HEK293 (cell line): ENCODE data around the gene PIK3R4.

ENCODE experiments used
- CTCF ChIA-PET: fragments of 350-600 bp; formaldehyde crosslinking; extraction: SDS; loops from one replicate; lab custom pipeline; 2021; ENCODE audit warnings: antibody characterized with exemption; lab: Yijun Ruan, JAX
- POLR2A ChIA-PET: fragments of 300-600 bp; formaldehyde crosslinking; extraction: SDS; loops from one replicate; lab custom pipeline; 2020; ENCODE audit warnings: antibody characterized with exemption, inconsistent platforms; lab: Yijun Ruan, JAX
- H3K27ac ChIP-seq: fragments of 200-500 bp; sonication (Bioruptor generic); 2 replicates; pipeline ENCODE4 v1.5.1; 2014; ENCODE audit warnings: low read depth, low read length, control low read depth, inconsistent platforms; ENCODE audit errors: extremely low read depth
- H3K36me3 ChIP-seq, 2 experiments: fragments of 200-500 bp in 1 of 2; sonication (Bioruptor generic) in 1 of 2; 1 replicate in 1 of 2; 2 replicates in 1 of 2; pipeline ENCODE4 v1.5.1; 2014 to 2017; ENCODE audit warnings: inconsistent platforms in 2 of 2, low read length in 2 of 2; ENCODE audit not compliant: control insufficient read depth in 2 of 2, insufficient read depth in 1 of 2
- H3K4me1 ChIP-seq: fragments of 200-500 bp; sonication (Bioruptor generic); 2 replicates; pipeline ENCODE4 v1.5.1; 2014; ENCODE audit warnings: mild to moderate bottlenecking, low read length, inconsistent platforms; ENCODE audit not compliant: control insufficient read depth, insufficient read depth
- H3K4me3 ChIP-seq: 2 replicates; pipeline ENCODE4 v1.5.1; 2011; ENCODE audit warnings: low read depth, mild to moderate bottlenecking, control low read depth, low read length, moderate library complexity
- H3K9me3 ChIP-seq: fragments of 200-500 bp; sonication (Bioruptor generic); 2 replicates; pipeline ENCODE4 v1.5.1; 2014; ENCODE audit warnings: low read depth, low read length, inconsistent platforms; ENCODE audit not compliant: control insufficient read depth, insufficient read depth
- FEZF1 ChIP-seq: fragments of 450-650 bp; formaldehyde crosslinking; IDR thresholded peaks from 2 replicates; pipeline ENCODE4 v1.5.1; 2016; ENCODE audit warnings: missing biosample characterization, missing genetic modification characterization
- GLIS1 ChIP-seq: fragments of 450-650 bp; formaldehyde crosslinking; IDR thresholded peaks from 2 replicates; pipeline ENCODE4 v1.5.1; 2016; ENCODE audit warnings: missing biosample characterization, missing genetic modification characterization
- GLIS2 ChIP-seq: fragments of 450-650 bp; formaldehyde crosslinking; IDR thresholded peaks from 2 replicates; pipeline ENCODE4 v1.5.1; 2016; ENCODE audit warnings: missing biosample characterization, missing genetic modification characterization
- KLF10 ChIP-seq: fragments of 450-650 bp; IDR thresholded peaks from 2 replicates; pipeline ENCODE4 v1.5.1; 2018; ENCODE audit warnings: missing biosample characterization, mild to moderate bottlenecking, missing genetic modification characterization
- KLF16 ChIP-seq: fragments of 450-650 bp; formaldehyde crosslinking; IDR thresholded peaks from 2 replicates; pipeline ENCODE4 v1.5.1; 2017; ENCODE audit warnings: missing biosample characterization, missing genetic modification characterization
- OVOL3 ChIP-seq: fragments of 450-650 bp; formaldehyde crosslinking; IDR thresholded peaks from 2 replicates; pipeline ENCODE4 v1.5.1; 2016; ENCODE audit warnings: missing biosample characterization, missing genetic modification characterization
- PRDM4 ChIP-seq: fragments of 450-650 bp; formaldehyde crosslinking; IDR thresholded peaks from 2 replicates; pipeline ENCODE4 v1.5.1; 2017; ENCODE audit warnings: missing biosample characterization, missing genetic modification characterization
- SCRT1 ChIP-seq: fragments of 450-650 bp; formaldehyde crosslinking; IDR thresholded peaks from 2 replicates; pipeline ENCODE4 v1.5.1; 2016; ENCODE audit warnings: missing biosample characterization, missing genetic modification characterization, borderline replicate concordance
- SCRT2 ChIP-seq: fragments of 450-650 bp; formaldehyde crosslinking; IDR thresholded peaks from 2 replicates; pipeline ENCODE4 v1.5.1; 2016; ENCODE audit warnings: missing biosample characterization, missing genetic modification characterization
- SP7 ChIP-seq: fragments of 450-650 bp; formaldehyde crosslinking; IDR thresholded peaks from 2 replicates; pipeline ENCODE4 v1.5.1; 2016; ENCODE audit warnings: missing biosample characterization, missing genetic modification characterization
- ZBTB1 ChIP-seq: fragments of 450-650 bp; formaldehyde crosslinking; IDR thresholded peaks from 2 replicates; pipeline ENCODE4 v1.5.1; 2016; ENCODE audit warnings: missing biosample characterization, missing genetic modification characterization
- ZBTB48 ChIP-seq: fragments of 450-650 bp; formaldehyde crosslinking; IDR thresholded peaks from 2 replicates; pipeline ENCODE4 v1.5.1; 2016; ENCODE audit warnings: missing biosample characterization, missing genetic modification characterization
- ZFP69B ChIP-seq: fragments of 450-650 bp; formaldehyde crosslinking; IDR thresholded peaks from 2 replicates; pipeline ENCODE4 v1.5.1; 2016; ENCODE audit warnings: missing biosample characterization, missing genetic modification characterization
- ZNF114 ChIP-seq: fragments of 450-650 bp; formaldehyde crosslinking; IDR thresholded peaks from 2 replicates; pipeline ENCODE4 v1.5.0; 2017; ENCODE audit warnings: missing biosample characterization, missing genetic modification characterization
- ZNF2 ChIP-seq: fragments of 450-650 bp; formaldehyde crosslinking; IDR thresholded peaks from 2 replicates; pipeline ENCODE4 v1.5.1; 2016; ENCODE audit warnings: missing biosample characterization, missing genetic modification characterization
- ZNF366 ChIP-seq: fragments of 450-650 bp; formaldehyde crosslinking; conservative IDR thresholded peaks from 2 replicates; pipeline ENCODE4 v1.5.1; 2016; ENCODE audit warnings: missing biosample characterization, missing genetic modification characterization
- ZNF394 ChIP-seq: fragments of 450-650 bp; formaldehyde crosslinking; IDR thresholded peaks from 2 replicates; pipeline ENCODE4 v1.5.1; 2016; ENCODE audit warnings: missing biosample characterization, missing genetic modification characterization, mild to moderate bottlenecking, moderate library complexity, borderline replicate concordance
- ZNF514 ChIP-seq: fragments of 450-650 bp; formaldehyde crosslinking; IDR thresholded peaks from 2 replicates; pipeline ENCODE4 v1.5.1; 2016; ENCODE audit warnings: missing biosample characterization, missing genetic modification characterization
- ZNF558 ChIP-seq: fragments of 450-650 bp; formaldehyde crosslinking; IDR thresholded peaks from 2 replicates; pipeline ENCODE4 v1.5.1; 2016; ENCODE audit warnings: missing biosample characterization, missing genetic modification characterization
- ZNF596 ChIP-seq: fragments of 450-650 bp; IDR thresholded peaks from 2 replicates; pipeline ENCODE4 v1.5.0; 2018; ENCODE audit warnings: missing biosample characterization, mild to moderate bottlenecking, missing genetic modification characterization, moderate library complexity
- ZNF629 ChIP-seq: fragments of 450-650 bp; formaldehyde crosslinking; IDR thresholded peaks from 2 replicates; pipeline ENCODE4 v1.5.1; 2017; ENCODE audit warnings: missing biosample characterization, missing genetic modification characterization
- ZNF654 ChIP-seq: fragments of 450-650 bp; formaldehyde crosslinking; IDR thresholded peaks from 2 replicates; pipeline ENCODE4 v1.5.1; 2016; ENCODE audit warnings: low read depth, missing biosample characterization, missing genetic modification characterization
- ZNF664 ChIP-seq: fragments of 450-650 bp; formaldehyde crosslinking; IDR thresholded peaks from 2 replicates; pipeline ENCODE4 v1.5.1; 2016; ENCODE audit warnings: missing biosample characterization, missing genetic modification characterization
- ZNF701 ChIP-seq: fragments of 450-650 bp; formaldehyde crosslinking; IDR thresholded peaks from 2 replicates; pipeline ENCODE4 v1.5.1; 2016; ENCODE audit warnings: missing biosample characterization, missing genetic modification characterization
- ZNF843 ChIP-seq: fragments of 450-650 bp; formaldehyde crosslinking; IDR thresholded peaks from 2 replicates; pipeline ENCODE4 v1.5.1; 2016; ENCODE audit warnings: missing biosample characterization, missing genetic modification characterization
- ZXDB ChIP-seq: fragments of 450-650 bp; formaldehyde crosslinking; IDR thresholded peaks from 2 replicates; pipeline ENCODE4 v1.5.1; 2016; ENCODE audit warnings: missing biosample characterization, missing genetic modification characterization
- TF ChIP-seq, protein P1 (sequence below): fragments of 450-650 bp; formaldehyde crosslinking; IDR thresholded peaks from 2 replicates; pipeline ENCODE4 v1.5.1; 2017; ENCODE audit warnings: missing biosample characterization, missing genetic modification characterization
- TF ChIP-seq, protein P2 (sequence below): fragments of 450-650 bp; formaldehyde crosslinking; IDR thresholded peaks from 2 replicates; pipeline ENCODE4 v1.5.1; 2016; ENCODE audit warnings: missing biosample characterization, missing genetic modification characterization
- TF ChIP-seq, protein P3 (sequence below): fragments of 450-650 bp; IDR thresholded peaks from 2 replicates; pipeline ENCODE4 v1.5.1; 2018; ENCODE audit warnings: missing biosample characterization, mild to moderate bottlenecking, missing genetic modification characterization

PIK3R4 gene

GRCh38 chr3:130663092-130663491 lies 83.5 kb downstream of the PIK3R4 start:
- no peaks in the 10 kb centered on the region for H3K36me3 ChIP-seq
- H3K27ac ChIP-seq = no peak overlapping the region; the same call in 1 of the 2 replicates
- TF ChIP-seq KLF16 (no peak), ZNF514 (tag by site-specific recombination) (no peak), ZBTB48 (tag by site-specific recombination) (0 out of 2 replicates have a peak, but pooled peaks have one; percentile 4), ZNF114 (tag by site-specific recombination) (no peak), ZNF654 (tag by site-specific recombination) (no peak)
- TF ChIP-seq, all 188 proteins: peak for 1
- Histone ChIP-seq H3K4me1 (peaks cover 8% of the 10 kb centered on the region), H3K9me3 (no peaks in the 10 kb centered on the region), H3K4me3 (no peak overlapping the region)
- ChIA-PET CTCF (no interaction called here), POLR2A (no interaction called here)

- Histone ChIP-seq H3K4me3 (no peak overlapping the region), H3K36me3 (no peaks in the 10 kb centered on the region), H3K27ac (no peak overlapping the region; the same call in 1 of the 2 replicates), H3K9me3 (no peaks in the 10 kb centered on the region), H3K4me1 (peaks cover 8% of the 10 kb centered on the region)
- ChIA-PET CTCF (interaction anchor here (0.6 to 0.7 kb wide), 2 partner anchors 44 to 358 kb away, joined by 3 read pairs; no protein-coding TSS in a partner anchor), POLR2A (no interaction called here)
- peak; percentile 23; the same call in 1 of the 2 replicates for TF ChIP-seq KLF10 (tag by site-specific recombination)
- no peak for TF ChIP-seq ZBTB1 (tag by site-specific recombination)
- peak; percentile 25; the same call in 1 of the 2 replicates for TF ChIP-seq ZFP69B (tag by site-specific recombination)
- peak; percentile 91 for TF ChIP-seq FEZF1 (tag by site-specific recombination)
- TF ChIP-seq GLIS2 = no peak
- TF ChIP-seq ZNF558 = peak; percentile 46; the same call in 1 of the 2 replicates
- peak; percentile 77 for TF ChIP-seq SP7 (tag by site-specific recombination)
- TF ChIP-seq ZXDB (tag by site-specific recombination) = peak; percentile 66
- peak; percentile 63 for TF ChIP-seq ZNF366 (tag by site-specific recombination)
- TF ChIP-seq ZNF701 = no peak
- peak; percentile 42; the same call in 1 of the 2 replicates for TF ChIP-seq ZNF596 (tag by site-specific recombination)
- peak; percentile 92 for TF ChIP-seq ZNF843 (tag by site-specific recombination)
- peak; percentile 67; the same call in 1 of the 2 replicates for TF ChIP-seq OVOL3
- TF ChIP-seq, protein P1, sequence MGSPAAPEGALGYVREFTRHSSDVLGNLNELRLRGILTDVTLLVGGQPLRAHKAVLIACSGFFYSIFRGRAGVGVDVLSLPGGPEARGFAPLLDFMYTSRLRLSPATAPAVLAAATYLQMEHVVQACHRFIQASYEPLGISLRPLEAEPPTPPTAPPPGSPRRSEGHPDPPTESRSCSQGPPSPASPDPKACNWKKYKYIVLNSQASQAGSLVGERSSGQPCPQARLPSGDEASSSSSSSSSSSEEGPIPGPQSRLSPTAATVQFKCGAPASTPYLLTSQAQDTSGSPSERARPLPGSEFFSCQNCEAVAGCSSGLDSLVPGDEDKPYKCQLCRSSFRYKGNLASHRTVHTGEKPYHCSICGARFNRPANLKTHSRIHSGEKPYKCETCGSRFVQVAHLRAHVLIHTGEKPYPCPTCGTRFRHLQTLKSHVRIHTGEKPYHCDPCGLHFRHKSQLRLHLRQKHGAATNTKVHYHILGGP = 0 out of 2 replicates have a peak, but pooled peaks have one; percentile 47
- TF ChIP-seq SCRT1 (tag by site-specific recombination) = peak; percentile 74; the same call in 1 of the 2 replicates
- TF ChIP-seq ZNF394 (tag by site-specific recombination) = peak; percentile 54; the same call in 1 of the 2 replicates
- no peak for TF ChIP-seq ZNF664 (tag by site-specific recombination)
- peak; percentile 38; the same call in 1 of the 2 replicates for TF ChIP-seq ZNF2 (tag by site-specific recombination)
- TF ChIP-seq KLF16 = no peak
- TF ChIP-seq PRDM4 (tag by site-specific recombination) = peak; percentile 83
- peak; percentile 95 for TF ChIP-seq SCRT2 (tag by site-specific recombination)
- TF ChIP-seq, protein P2, sequence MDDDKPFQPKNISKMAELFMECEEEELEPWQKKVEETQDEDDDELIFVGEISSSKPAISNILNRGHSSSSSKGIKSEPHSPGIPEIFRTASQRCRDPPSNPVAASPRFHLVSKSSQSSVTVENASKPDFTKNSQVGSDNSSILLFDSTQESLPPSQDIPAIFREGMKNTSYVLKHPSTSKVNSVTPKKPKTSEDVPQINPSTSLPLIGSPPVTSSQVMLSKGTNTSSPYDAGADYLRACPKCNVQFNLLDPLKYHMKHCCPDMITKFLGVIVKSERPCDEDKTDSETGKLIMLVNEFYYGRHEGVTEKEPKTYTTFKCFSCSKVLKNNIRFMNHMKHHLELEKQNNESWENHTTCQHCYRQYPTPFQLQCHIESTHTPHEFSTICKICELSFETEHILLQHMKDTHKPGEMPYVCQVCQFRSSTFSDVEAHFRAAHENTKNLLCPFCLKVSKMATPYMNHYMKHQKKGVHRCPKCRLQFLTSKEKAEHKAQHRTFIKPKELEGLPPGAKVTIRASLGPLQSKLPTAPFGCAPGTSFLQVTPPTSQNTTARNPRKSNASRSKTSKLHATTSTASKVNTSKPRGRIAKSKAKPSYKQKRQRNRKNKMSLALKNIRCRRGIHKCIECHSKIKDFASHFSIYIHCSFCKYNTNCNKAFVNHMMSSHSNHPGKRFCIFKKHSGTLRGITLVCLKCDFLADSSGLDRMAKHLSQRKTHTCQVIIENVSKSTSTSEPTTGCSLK (tag by site-specific recombination) = no peak
- TF ChIP-seq, protein P3, sequence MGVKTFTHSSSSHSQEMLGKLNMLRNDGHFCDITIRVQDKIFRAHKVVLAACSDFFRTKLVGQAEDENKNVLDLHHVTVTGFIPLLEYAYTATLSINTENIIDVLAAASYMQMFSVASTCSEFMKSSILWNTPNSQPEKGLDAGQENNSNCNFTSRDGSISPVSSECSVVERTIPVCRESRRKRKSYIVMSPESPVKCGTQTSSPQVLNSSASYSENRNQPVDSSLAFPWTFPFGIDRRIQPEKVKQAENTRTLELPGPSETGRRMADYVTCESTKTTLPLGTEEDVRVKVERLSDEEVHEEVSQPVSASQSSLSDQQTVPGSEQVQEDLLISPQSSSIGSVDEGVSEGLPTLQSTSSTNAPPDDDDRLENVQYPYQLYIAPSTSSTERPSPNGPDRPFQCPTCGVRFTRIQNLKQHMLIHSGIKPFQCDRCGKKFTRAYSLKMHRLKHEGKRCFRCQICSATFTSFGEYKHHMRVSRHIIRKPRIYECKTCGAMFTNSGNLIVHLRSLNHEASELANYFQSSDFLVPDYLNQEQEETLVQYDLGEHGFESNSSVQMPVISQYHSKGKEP = peak; percentile 99
- TF ChIP-seq GLIS1 (tag by site-specific recombination) = peak; percentile 53
- peak; percentile 67 for TF ChIP-seq ZNF629 (tag by site-specific recombination)
These were observed 84.1 kb downstream of the PIK3R4 start for GRCh38 chr3:130662501-130662996.
